ENCODE data around the gene DBNL.

Gene DBNL

DNA sequence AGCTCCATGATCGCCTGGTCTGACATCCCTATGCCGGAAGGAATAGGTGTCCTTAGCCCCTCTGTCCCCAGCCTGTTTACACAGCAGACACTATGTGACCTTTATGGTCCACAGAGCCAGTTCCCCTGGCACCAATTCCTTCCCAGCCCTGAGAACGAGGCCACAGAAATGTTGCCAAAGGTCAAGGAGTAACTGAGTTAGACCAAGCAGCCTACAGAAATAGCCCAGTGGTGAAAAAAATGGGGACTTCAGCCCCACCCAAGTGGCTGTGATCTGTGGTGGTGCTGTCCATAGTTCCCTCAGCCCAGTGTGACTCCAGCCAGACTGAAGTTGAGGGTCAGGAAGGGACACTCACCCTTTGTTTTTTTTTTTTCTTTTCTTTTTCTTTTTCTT, 18.4 kb downstream of the DBNL start:
- DNase-seq, result no peak

GRCh38 chr7:44063547-44063893, 19.0 kb downstream of the DBNL start:
- no peak for DNase-seq

DNA sequence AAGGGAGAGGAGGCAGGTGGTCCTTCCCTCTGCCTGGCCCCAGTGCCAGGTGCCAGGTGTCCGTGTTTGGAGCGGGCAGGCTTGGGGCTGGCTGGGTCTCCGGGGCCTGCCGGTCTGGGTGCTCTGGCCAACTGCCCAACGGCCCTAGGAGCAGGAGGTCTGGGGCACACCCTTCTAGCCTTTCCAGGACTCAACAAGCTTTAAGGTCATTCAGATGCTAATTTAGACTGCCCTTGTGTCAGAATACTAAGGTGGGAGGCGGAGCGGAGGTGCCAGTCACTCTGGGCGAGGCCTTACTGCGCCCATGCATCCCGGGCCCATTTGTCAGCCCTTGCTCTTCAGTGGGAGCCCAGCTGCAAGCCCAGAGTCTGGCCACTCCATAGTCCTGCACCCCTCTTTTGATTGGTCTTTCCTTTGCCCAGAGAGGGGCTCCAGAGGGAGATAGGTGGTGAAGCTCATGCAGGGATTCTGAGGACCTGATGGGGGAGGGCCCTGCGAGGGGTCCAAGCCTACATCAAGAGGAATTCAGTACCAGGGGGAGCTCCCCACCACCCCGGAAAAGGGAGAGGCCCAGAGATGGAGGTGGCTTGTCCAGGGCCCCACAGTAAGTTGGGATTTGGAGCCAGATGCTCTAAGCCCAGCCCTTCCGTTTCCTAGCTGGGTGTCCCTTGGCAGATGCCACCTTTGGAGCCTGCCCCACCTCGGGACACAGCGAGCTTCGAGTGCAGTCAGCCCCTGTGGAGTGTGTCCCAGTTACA, 19.6 kb downstream of the DBNL start:
- DNase-seq, result no peak

DNA sequence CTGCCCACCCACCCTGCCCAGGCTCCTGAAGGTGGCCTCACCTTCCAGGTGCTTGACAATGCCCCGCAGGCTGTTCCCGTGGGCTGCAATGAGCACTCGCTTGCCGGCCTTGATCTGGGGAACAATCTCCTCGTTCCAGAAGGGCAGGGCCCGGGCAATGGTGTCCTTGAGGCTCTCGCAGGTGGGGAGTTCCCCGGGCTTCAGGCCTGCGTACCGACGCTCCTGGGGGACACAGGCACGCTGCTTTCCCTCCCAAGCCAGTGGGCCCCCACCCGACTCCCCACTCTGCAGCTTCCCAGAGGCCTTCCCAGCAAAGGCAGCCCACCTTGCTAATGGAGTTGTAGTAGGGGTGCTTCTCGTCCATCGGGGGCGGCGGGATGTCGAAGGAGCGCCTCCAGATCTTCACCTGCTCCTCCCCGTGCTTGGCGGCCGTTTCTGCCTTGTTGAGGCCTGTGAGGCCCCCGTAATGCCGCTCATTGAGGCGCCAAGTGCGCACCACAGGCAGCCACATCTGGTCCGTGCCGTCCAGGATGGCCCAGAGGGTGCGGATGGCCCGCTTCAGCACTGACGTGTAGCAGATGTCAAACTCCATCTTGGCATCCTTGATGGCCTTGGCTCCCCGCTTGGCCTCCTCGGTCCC, 20.4 kb downstream of the DBNL start:
- DNase-seq, result no peak

- DNase-seq, result no peak
Measured at GRCh38 chr7:44065431-44066110, 21.1 kb downstream of the DBNL start, which contains the start of gene PGAM2. PGAM2 (minus strand) TSS chr7:44065567; CDS start chr7:44065529, 38 bp downstream.

- no peak for DNase-seq
Measured at GRCh38 chr7:44066111-44066460, 21.6 kb downstream of the DBNL start.

GRCh38 chr7:44066494-44067063, 22.1 kb downstream of the DBNL start:
- DNase-seq, result no peak

DNA sequence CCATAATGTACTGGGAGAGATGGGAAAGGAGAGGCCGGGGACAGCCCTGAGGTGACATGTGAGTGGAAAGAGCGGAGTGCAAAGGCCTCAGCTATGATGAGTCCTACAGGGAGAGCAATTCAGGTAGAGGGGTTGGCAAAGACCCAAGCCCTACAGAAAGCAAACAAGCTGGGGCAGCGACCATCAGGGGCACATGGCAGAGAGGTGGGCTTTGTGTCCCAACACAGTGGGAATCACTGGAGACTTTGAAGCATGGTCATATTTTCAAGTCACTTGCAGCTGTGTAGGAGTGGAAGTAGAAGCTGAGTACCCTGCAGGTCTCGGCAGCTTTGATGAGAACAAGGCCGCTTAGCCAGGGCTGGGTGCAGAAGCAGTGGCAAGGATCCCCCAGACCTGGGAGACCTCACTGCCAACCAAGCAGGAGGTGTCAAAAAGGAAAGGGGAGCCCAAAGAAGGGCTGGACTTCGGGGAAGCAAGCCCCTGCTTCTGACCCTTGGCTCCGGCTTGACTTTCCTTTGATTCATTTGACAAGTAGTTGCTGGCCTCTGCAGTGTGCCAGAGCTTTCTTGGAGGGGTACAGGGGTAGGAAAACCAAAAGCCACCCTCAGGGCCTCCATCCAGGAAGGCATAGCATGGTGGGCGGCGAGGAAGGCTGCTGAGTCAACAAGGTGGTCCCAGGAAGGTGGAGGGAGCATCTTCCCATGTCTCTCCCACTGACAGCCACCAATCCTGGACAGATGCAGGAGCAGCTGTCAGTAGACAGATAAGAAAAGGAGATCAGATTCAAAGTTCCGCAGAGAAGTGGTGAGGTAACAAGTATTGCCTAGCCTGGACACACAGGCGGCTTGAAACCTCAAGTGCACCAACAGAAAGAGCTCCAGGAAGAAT, 22.8 kb downstream of the DBNL start:
- no peak for DNase-seq

DNA sequence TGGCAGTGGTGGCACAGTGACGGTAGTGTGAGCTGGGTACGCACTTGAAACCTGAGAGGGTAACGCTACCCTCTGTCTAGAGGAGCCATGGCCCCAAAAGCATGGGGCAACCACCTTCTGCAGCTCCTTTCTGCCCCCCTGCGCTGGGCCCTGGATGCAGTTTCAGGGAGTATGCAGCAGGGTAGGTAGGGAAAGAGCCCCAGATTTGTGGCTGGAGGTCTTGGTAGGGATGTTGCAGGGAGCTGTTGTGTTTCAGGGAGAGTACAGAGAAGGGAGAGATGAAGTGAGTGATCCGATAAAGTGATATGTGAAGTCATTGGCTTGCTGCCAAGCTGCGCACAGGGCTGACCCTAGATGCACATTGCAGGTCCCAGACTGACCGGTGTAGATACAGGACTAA, 23.6 kb downstream of the DBNL start:
- no peak for DNase-seq

DNA sequence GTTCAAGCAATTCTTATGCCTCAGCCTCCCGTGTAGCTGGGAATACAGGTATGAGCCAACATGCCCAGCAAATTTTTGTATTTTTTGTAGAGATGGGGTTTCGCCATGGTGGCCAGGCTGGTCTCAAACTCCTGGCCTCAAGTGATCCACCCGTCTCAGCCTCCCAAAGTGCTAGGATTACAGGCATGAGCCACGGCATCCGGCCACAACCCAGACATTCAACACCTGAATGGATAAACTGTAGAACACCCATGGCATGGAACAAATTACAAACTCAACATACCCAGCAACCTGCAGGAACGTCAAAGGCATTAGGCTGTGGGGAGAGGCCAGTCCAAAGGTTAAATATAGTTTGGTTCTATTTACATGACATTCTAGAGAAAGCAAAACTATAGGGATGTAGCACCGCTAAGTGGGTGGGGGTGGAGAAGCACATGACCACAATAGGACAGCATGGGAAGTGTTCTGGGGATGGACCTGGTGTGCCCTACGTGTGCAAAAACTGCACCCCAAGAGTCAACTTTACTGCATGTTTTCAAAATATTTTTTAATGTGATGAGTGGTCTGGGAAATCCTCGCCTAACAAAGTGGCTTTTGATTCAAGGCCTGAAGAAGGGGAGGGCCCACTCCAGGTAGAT, 27.3 kb downstream of the DBNL start:
- DNase-seq, result no peak

- peak; percentile 71 for DNase-seq
Measured at GRCh38 chr7:44072364-44073231, 28.1 kb downstream of the DBNL start.

- no peak for DNase-seq
Measured at GRCh38 chr7:44073664-44074348, 29.3 kb downstream of the DBNL start.

GRCh38 chr7:44074349-44074695, 29.8 kb downstream of the DBNL start:
- no peak for DNase-seq

DNA sequence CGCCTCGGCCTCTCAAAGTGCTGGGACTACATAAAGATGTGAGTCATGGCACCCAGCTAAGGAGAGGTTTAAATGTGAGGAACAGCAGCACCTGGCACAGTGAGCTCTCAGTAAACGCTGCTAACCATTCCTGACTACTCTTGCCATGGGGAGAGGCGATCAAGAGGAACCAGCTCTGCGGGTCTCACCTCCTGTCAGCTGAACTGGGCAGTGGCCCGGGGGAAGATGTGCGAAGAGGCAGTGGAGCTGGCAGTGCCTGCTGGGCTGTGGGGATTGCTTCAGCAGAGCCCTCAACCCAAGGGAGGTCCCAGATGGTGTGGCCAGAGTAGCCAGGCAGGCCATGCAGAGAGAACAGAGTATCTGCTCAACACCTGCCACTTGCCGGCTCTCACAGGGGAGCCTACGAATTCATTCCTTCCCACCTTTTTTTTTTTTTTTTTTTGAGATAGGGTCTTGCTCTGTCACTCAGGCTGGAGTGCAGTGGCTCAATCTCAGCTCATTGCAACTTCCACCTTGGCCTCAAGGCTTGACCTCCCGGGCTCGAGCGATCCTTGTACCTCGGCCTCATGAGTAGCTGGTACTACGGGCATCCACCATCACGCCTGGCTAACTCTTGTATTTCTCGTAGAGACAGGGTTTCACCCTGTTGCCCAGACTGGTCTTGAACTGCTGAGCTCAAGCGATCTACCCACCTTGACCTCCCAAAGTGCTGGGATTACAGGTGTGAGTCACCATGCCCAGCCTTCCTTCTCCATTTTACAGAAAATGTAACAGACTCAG, 31.0 kb downstream of the DBNL start:
- DNase-seq, result no peak

- no peak for DNase-seq
Measured at GRCh38 chr7:44076101-44076895, 31.8 kb downstream of the DBNL start.

- DNase-seq, result no peak
Measured at GRCh38 chr7:44077061-44077460, 32.6 kb downstream of the DBNL start.

GRCh38 chr7:44077681-44078091, 33.2 kb downstream of the DBNL start:
- no peak for DNase-seq

DNA sequence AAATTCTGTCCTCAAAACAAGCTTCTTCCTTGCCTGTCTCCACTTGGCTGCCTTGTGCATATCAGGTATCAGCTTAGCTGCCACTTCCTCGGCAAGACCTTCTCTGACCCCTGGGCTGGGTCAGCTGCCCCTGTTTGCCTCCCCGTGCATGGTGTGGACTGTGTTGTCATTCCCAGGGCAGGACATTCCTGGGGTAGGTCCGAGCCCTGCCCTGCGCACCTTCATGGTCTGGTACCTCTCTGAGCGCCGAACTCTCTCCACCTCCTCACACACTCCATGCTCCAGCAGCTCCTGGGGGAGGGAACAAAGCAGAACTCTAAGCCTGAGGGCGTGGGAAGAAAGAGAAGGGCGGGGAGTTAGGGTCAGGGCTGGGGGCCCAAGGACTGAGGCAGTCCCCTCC, 34.0 kb downstream of the DBNL start:
- no peak for DNase-seq

Data from HCEC 1CT (cell line).